Progenitor cell of endocrine pancreas (in vitro differentiated cells): ENCODE data around the gene ASTL. TPM values are rescaled to one million over a fixed set of nuclear protein-coding genes. Genes with fewer than 3 reads are reported as not detected.
A peak's percentile ranks its signal among the peaks of the same experiment; 100 is the strongest.

ENCODE experiments used
- DNase-seq: peaks from one replicate; pipeline ENCODE4 v3.0.0; 2021; ENCODE audit warnings: low spot score; ENCODE audit not compliant: unreplicated experiment
- H3K27ac Mint-ChIP-seq: 2 replicates; pipeline ENCODE4 v1.8.0; 2021; ENCODE audit warnings: mild to moderate bottlenecking, moderate library complexity, mixed read lengths
- H3K27me3 Mint-ChIP-seq: 2 replicates; pipeline ENCODE4 v1.8.0; 2021; ENCODE audit warnings: mixed read lengths
- H3K36me3 Mint-ChIP-seq: 2 replicates; pipeline ENCODE4 v1.8.0; 2022; ENCODE audit warnings: mixed read lengths; ENCODE audit not compliant: insufficient read depth
- H3K4me1 Mint-ChIP-seq: 2 replicates; pipeline ENCODE4 v1.8.0; 2021; ENCODE audit warnings: low read depth, mixed read lengths
- H3K4me3 Mint-ChIP-seq: 2 replicates; pipeline ENCODE4 v1.8.0; 2021; ENCODE audit warnings: low read depth, mild to moderate bottlenecking, moderate library complexity, mixed read lengths
- H3K9me3 Mint-ChIP-seq: 2 replicates; pipeline ENCODE4 v1.8.0; 2021; ENCODE audit warnings: low read depth, mixed read lengths
- CTCF ChIP-seq: fragments of 200-600 bp; sonication (generic); IDR thresholded peaks from one replicate; pipeline ENCODE4 v1.5.0; 2021; ENCODE audit warnings: antibody characterized with exemption, mild to moderate bottlenecking; ENCODE audit not compliant: unreplicated experiment
- total RNA-seq: library from RNA; stranded (reverse); gene quantifications from 2 replicates; pipeline ENCODE4 v1.2.1, GENCODE V29; 2021

Gene ASTL
- total RNA-seq, 1 donor from 2014 or later: 0.29 TPM

GRCh38 chr2:96113367-96113677 lies 25.0 kb downstream of the ASTL start:
- peak; percentile 24 for TF ChIP-seq CTCF
- Mint-ChIP-seq H3K9me3 (no peaks in the 10 kb centered on the region), H3K4me3 (no peak overlapping the region), H3K36me3 (no peaks in the 10 kb centered on the region), H3K27ac (no peak overlapping the region), H3K27me3 (peaks cover 32% of the 10 kb centered on the region), H3K4me1 (peaks cover 9% of the 10 kb centered on the region)
- no peak for DNase-seq

- Mint-ChIP-seq H3K9me3 (no peaks in the 10 kb centered on the region), H3K4me3 (no peak overlapping the region), H3K27me3 (peaks cover 26% of the 10 kb centered on the region), H3K4me1 (peaks cover 12% of the 10 kb centered on the region), H3K36me3 (no peaks in the 10 kb centered on the region), H3K27ac (no peak overlapping the region)
- DNase-seq: no peak
- TF ChIP-seq CTCF: no peak
Observed at GRCh38 chr2:96112501-96113366, 25.6 kb downstream of the ASTL start.

- H3K27ac Mint-ChIP-seq: no peak overlapping the region
- H3K36me3 Mint-ChIP-seq: no peaks in the 10 kb centered on the region
- DNase-seq: no peak
- peaks cover 9% of the 10 kb centered on the region for H3K4me1 Mint-ChIP-seq
- H3K9me3 Mint-ChIP-seq: no peaks in the 10 kb centered on the region
- no peak for TF ChIP-seq CTCF
- peaks cover 19% of the 10 kb centered on the region for H3K27me3 Mint-ChIP-seq
- H3K4me3 Mint-ChIP-seq: no peak overlapping the region
Observed at GRCh38 chr2:96111823-96112500, 26.3 kb downstream of the ASTL start.

- DNase-seq: no peak
- H3K9me3 Mint-ChIP-seq: no peaks in the 10 kb centered on the region
Observed at GRCh38 chr2:96111257-96111640, 27.1 kb downstream of the ASTL start.

More at GRCh38 chr2:96111257-96111640, 27.1 kb downstream of the ASTL start:
- TF ChIP-seq CTCF: no peak
- no peak overlapping the region for H3K4me3 Mint-ChIP-seq
- no peaks in the 10 kb centered on the region for H3K36me3 Mint-ChIP-seq
- no peak overlapping the region for H3K27ac Mint-ChIP-seq
- H3K4me1 Mint-ChIP-seq: peaks cover 9% of the 10 kb centered on the region
- peaks cover 19% of the 10 kb centered on the region for H3K27me3 Mint-ChIP-seq
